GM12875 (cell line): ENCODE measurements around the gene VWA1.
"Not testable (repeated sequence)": the region's sequence is repeated elsewhere in the genome, so short reads cannot be mapped to it uniquely, and the experiment has no call there.

Source experiments
- H3K4me3 ChIP-seq: one replicate; pipeline ENCODE4 v1.5.1; 2011; ENCODE audit warnings: low read depth, low read length, control low read depth
- TF ChIP-seq, protein P1 (sequence below): IDR thresholded peaks from 2 replicates; pipeline ENCODE4 v1.5.1; 2011; ENCODE audit warnings: low read depth, mild to moderate bottlenecking, control low read depth, inconsistent platforms, low read length, moderate library complexity, borderline replicate concordance; ENCODE audit not compliant: insufficient read depth

The VWA1 gene

DNA sequence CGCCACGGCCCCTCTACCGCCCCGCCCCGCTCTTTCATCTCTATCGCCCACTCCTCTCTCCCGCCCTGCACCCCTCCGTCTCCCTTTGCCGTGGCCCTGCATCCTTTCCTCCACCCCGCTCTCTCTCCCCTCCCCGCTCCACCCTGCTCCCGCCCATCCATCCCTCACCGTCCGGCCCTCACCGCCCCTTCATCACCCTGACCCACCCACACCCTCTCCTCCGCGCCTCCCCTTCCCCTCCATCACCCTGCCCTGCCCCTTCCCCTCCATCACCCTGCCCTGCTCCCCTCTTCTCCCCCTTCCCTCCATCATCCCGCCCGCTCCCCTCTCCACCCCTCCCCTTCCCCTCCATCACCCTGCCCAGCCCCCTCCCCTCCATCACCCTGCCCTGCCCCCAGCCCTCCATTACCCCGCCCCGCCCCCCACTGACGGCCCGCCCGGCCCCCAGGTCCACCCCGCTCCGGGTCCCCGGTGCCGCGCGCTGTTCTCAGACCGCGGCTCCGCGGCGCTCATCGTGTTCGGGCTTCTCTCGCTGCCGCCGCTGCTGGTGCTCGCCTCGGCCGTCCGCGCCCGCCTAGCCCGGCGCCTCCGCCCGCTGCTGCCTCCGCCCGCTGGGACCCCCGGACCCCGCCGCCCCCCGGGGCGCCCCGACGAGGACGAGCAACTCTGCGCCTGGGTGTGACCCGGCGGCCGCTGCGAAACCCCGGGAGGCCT is 8.2 kb upstream of the VWA1 start:
- TF ChIP-seq, protein P1, sequence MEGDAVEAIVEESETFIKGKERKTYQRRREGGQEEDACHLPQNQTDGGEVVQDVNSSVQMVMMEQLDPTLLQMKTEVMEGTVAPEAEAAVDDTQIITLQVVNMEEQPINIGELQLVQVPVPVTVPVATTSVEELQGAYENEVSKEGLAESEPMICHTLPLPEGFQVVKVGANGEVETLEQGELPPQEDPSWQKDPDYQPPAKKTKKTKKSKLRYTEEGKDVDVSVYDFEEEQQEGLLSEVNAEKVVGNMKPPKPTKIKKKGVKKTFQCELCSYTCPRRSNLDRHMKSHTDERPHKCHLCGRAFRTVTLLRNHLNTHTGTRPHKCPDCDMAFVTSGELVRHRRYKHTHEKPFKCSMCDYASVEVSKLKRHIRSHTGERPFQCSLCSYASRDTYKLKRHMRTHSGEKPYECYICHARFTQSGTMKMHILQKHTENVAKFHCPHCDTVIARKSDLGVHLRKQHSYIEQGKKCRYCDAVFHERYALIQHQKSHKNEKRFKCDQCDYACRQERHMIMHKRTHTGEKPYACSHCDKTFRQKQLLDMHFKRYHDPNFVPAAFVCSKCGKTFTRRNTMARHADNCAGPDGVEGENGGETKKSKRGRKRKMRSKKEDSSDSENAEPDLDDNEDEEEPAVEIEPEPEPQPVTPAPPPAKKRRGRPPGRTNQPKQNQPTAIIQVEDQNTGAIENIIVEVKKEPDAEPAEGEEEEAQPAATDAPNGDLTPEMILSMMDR: no peak
- no peak overlapping the region for H3K4me3 ChIP-seq

DNA sequence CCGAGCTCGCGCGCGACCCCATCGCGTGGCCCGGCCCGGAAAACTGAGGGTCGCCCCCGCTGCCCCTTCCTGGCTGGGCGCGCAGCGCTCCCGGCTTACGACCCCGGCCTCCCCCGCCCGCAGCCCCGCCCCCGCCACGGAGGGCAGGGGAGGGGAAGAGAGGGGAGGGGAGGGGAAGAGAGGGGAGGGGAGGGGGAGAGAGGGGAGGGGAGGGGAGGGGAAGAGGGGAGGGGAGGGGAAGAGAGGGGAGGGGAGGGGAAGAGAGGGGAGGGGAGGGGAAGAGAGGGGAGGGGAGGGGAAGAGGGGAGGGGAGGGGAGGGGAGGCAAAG is 7.7 kb upstream of the VWA1 start:
- TF ChIP-seq, protein P1: no peak
- no peak overlapping the region for H3K4me3 ChIP-seq

DNA sequence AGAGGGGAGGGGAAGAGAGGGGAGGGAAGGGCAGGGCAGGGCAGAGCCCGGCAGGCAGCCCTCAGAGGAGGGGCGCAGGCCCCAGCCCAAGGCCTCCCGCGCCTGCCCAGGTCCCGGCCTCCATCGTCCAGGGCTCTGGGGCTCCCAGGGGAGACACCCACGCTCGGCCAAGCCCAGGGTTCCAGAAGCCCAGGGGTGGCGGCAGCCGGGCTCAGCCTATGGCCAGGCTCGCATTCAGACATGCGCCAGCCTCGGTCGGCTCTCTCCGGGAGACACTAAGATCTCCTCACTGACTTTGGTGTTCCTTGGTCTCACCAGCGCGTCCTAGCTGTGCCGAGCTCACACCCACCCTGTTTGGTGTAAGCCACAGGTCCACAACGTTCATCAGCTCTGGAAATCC is 7.3 kb upstream of the VWA1 start:
- TF ChIP-seq, protein P1: no peak
- H3K4me3 ChIP-seq: no peak overlapping the region

DNA sequence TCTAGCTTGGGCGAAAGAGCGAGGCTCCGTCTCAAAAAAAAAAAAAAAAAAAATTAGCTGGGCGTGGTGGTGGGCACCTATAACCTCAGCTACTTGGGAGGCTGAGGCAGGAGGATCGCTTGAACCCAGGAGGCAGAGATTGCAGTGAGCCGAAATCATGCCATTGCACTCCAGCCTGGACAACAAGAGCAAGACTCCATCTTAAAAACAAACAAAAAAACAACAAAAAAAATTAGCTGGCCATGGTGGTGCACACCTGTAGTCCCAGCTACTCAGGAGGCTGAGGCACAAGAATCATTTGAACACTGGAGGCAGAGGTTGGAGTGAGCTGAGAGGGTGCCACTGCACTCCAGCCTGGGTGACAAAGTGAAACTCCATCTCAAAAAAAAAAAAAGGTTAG is 6.5 kb upstream of the VWA1 start:
- H3K4me3 ChIP-seq: not testable (repeated sequence)

DNA sequence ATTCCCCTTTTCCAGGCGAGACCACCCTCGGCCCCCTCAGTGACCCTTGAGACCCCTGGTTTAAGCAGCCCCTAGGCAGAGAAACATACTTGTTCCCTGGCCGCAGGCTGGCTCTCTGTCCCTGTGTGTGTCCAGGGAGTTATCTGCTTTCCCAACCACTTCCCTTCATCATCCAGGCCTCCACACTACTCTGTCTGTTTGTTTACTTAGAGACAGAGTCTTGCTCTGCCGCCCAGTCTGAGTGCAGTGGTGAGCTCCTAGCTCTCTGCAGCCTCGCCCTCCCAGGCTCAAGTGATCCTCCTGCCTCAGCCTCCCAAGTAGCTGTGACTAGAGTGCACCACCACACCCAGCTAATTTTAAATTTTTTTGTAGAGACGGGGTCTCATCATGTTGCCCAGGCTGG is 5.8 kb upstream of the VWA1 start:
- TF ChIP-seq, protein P1: no peak
- no peak overlapping the region for H3K4me3 ChIP-seq

DNA sequence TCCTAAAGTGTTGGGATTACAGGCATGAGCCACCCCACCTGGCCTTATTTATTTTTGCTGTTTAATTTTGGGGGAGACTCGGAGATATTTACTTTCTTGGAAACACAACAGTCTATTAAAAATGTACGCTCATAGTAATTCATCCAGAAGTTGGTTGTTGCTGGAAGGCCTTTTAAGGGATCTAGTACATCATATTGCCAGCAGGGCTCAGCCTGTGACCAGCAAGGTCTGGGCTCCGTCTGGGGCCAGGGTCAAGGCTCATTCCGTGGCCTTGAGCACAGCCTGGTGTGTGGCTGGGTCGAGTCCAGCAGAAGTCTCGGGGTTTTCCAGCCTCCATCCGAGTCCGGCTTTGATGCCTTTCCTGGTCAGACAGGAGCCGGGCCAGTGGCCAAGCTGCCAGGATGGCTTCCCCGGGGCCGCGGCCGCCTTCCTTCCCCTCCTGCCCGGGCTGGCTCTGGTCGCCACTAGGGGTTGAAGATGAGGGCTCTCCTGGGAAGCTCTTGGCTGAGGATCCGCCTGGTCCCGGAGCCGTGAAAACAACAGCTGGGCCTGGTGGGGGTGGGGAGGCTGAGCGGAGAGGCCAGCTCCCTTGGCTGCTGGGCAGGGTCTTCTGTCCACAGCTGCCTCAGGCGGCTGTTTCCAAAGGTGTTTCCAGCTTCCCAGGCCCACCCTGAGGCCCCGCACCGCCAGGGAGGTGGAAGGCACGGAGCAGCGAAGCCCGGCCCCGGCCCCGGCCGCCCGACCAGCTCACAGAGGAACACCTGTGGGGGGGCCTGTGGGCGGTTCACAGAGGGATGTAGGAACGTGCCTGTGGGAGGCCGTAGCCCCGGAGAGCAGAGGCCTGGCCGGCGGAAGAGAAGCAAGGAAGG is 5.1 kb upstream of the VWA1 start:
- H3K4me3 ChIP-seq: no peak overlapping the region
- TF ChIP-seq, protein P1: no peak

DNA sequence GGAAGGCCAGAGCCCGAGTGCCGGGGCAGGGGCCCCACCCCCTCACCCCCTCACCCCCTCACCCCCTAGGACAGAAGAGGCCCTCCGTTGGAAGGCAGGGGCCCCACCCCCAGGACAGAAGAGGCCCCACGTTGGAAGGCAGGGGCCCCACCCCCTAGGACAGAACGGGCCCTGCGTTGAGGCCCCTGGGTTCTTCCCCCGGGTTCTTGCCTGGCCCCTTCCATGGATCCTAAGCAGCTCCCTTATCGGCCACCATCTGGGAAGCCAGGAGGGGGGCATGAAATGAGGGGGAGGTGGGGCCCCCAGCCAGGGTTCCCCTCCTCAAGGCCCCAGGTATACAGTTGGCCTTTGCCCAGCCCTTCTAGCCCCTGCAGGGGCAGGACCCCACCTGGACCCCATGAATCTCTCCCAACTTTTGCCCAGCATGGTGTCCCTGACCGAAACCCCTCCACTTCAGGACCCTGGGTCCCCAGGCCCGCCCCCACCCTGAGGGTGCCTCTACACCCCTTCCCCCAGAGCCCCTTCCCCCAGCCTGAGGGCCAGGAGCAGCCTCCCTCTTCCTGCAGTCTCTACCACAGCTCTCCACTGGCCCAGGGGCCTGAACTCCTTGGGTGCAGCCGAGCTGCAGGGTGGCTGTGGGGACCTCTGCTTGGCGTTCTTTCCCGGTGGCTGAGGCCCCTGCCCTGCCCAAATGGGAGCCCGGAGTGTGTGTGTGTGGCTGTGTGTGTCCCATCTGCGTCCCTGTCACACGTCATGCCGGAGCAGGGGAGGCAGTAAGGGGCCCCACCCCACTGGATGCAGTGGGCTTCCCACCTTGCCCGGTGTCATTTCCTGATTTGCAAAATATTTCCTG is 4.3 kb upstream of the VWA1 start:
- no peak overlapping the region for H3K4me3 ChIP-seq
- TF ChIP-seq, protein P1: no peak
